Retinal pigment epithelial cell (primary cell): ENCODE results near the gene MPHOSPH6.

Source experiments
- DNase-seq: peaks from one replicate; pipeline ENCODE4 v3.0.0-alpha.2; 2010; ENCODE audit warnings: low read depth
- H3K4me3 ChIP-seq: 2 replicates; pipeline ENCODE4 v1.5.1; 2011; ENCODE audit warnings: mild to moderate bottlenecking, low read length, control low read depth, moderate library complexity
- TF ChIP-seq, protein P1 (sequence below): conservative IDR thresholded peaks from 2 replicates; pipeline ENCODE4 v1.5.1; 2011; ENCODE audit warnings: low read depth, low read length, control low read depth, inconsistent platforms

Gene MPHOSPH6

DNA sequence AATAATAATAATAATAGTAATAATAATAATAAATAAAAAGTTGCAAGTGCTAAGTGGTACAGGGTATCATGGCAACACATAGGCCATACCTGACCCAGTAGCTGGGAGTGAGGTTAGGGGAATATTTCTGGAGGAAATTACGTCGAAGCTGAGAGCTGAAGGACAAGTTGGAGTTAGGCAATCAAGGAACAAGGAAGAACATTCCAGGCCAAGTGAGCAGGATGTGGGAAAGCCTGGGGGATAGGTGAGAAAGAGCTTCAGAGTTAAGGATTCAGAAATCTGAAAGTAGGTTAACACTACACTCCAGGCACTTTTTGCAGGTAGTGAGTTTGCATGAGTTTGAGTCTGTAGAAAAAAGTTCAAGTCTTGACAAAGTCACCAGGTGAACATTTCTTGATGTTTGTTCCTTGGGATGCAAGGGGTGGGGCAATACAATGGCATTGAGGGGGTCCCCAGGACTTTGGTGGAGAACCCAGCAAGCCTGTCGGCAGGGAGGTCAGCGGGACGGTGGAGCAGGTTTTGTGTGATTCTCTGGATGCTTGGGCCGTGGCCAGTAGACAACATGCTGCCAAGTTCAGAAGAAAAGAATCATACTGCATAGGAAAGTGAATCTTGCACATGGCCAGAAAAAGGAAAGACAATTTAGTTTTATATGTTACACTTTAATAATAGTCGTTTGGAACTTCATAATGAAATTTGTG, 27.7 kb upstream of the MPHOSPH6 start:
- no peak overlapping the region for H3K4me3 ChIP-seq
- no peak for DNase-seq
- TF ChIP-seq, protein P1, sequence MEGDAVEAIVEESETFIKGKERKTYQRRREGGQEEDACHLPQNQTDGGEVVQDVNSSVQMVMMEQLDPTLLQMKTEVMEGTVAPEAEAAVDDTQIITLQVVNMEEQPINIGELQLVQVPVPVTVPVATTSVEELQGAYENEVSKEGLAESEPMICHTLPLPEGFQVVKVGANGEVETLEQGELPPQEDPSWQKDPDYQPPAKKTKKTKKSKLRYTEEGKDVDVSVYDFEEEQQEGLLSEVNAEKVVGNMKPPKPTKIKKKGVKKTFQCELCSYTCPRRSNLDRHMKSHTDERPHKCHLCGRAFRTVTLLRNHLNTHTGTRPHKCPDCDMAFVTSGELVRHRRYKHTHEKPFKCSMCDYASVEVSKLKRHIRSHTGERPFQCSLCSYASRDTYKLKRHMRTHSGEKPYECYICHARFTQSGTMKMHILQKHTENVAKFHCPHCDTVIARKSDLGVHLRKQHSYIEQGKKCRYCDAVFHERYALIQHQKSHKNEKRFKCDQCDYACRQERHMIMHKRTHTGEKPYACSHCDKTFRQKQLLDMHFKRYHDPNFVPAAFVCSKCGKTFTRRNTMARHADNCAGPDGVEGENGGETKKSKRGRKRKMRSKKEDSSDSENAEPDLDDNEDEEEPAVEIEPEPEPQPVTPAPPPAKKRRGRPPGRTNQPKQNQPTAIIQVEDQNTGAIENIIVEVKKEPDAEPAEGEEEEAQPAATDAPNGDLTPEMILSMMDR: no peak

DNA sequence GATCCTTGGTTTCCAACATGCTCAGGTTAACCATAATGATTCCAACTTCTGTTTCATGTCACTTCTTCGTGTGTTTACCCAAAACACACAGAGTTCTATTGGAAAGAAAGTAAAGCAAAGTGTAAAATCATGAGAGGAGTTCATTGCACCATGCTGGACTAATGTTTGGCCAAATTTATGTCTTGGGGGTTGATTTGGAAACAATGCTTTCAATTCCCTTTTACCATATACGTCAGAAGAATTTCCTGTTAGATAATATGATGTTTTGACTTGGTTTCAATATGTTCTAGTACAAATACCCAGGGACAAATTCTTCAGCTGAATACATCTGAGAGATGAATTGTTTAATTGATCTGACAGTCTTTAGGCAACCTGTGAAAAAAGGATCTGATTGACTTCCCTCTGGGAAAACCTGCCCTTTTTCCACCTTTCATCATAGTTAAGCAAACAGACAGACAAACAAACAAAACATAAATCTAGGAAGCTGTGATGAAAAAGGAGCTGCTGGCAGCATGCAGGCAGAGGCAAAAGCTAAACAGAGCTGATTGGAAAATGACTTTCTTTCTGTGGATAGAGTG, 26.0 kb upstream of the MPHOSPH6 start:
- H3K4me3 ChIP-seq: no peak overlapping the region
- TF ChIP-seq, protein P1: no peak
- no peak for DNase-seq

DNA sequence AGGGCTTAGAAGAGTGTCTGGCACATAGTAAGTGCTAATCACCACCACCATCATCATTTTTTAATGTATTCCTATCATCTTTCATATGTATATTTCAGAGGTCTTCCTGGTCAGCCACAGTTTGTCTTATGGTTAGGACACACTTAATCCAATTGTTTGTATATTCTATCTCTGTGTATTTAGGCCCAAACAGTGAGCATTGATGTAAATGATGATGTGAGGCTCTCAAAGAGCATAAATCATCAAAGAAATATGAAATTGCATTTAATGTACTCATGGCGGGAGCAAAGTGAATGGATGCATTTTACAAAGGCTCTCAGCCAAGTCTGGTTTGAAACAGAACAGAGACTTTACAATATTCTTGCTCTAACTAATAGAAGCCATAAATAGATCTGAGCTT, 24.1 kb upstream of the MPHOSPH6 start:
- TF ChIP-seq, protein P1: no peak
- H3K4me3 ChIP-seq: no peak overlapping the region
- DNase-seq: no peak

DNA sequence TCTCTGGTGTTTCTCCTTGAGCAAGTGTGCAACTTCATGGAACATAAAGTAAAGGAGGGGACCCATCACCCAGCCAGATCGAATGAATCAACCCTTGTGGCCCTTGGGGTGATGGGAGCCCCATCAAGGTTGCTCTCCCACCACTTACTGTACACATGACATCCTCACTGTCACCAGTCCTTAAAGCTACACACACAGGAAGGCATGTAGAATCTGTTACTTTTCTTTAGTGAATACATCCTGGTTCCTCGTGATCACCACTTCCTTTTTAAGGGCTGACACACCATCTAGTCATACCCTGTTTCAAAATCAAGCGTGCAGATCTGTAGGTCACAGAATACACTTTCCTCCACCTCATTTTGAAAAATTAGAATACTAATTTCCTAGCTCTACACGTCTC, 22.6 kb upstream of the MPHOSPH6 start:
- TF ChIP-seq, protein P1: no peak
- no peak overlapping the region for H3K4me3 ChIP-seq
- no peak for DNase-seq

DNA sequence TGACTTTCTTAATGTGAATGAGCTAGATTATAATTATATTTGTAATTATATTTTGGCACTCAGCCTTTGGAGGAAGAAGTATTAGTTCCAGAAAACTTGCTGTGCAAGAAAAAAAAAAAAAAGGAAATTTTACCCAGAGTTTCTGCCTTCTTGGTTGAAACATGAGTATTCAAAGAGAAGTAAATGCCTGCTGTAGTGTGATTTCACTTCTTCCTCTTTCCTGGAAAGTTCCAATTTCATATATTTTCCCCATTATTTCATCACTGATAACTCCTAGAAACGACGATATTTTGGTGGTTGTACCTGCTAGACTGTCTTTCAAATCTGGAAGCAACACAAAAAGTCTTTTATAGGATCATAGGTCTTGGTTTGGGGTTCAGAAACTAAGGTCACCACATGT, 20.4 kb upstream of the MPHOSPH6 start:
- TF ChIP-seq, protein P1: no peak
- no peak overlapping the region for H3K4me3 ChIP-seq
- no peak for DNase-seq

DNA sequence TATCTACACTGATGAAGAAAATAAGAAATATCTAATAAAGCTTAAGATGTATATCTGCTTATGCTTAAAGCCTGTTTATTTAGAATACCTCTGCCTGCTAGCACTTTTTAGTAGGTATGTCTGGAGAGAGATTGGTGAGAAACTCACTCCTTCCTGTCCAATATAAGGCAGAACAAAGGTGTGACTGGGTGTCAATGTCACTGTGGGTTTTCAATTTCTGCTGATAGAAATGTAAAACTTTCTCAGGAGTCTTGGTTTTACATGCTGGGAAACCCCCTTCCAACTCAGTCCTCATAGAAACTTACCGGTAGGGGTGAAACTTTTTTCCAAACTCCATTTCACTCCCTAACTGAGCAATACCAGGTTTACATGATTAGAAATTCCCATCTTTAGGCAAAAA, 17.8 kb upstream of the MPHOSPH6 start:
- no peak for DNase-seq
- no peak overlapping the region for H3K4me3 ChIP-seq
- TF ChIP-seq, protein P1: no peak

DNA sequence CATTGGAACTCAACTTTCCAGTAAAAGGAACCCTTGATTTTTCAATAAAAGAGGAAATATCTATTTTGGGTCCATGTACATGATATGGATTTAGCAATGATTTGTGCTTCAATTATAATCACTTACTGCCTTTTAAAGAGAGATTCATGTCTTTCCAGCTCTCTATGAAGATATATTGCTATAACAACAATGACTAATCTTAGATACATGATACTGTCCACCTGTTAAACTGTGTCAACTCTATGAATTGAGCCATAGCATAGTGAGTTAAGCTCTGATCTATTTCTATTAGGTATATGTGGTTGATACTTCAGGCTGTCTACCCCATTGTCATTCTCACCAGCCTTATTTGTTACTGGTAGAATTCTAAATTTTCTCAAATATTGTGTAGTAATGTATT, 15.0 kb upstream of the MPHOSPH6 start:
- TF ChIP-seq, protein P1: no peak
- no peak for DNase-seq
- H3K4me3 ChIP-seq: no peak overlapping the region
